Heart left ventricle (tissue), 16 donors: ENCODE data around the gene OR11G2. TPM values are rescaled to one million over a fixed set of nuclear protein-coding genes. Genes with fewer than 3 reads are reported as not detected.
A peak's percentile ranks its signal among the peaks of the same experiment; 100 is the strongest.

Experiments
- ATAC-seq, 4 donors: fragments of 200-7000 bp; cut with Tn5 transposase; one replicate each; pipeline ENCODE4 v1.9.1; 2020 to 2022; ENCODE audit warnings: moderate library complexity in 4 of 4, mild to moderate bottlenecking in 3 of 4, moderate number of reproducible peaks in 1 of 4
- DNase-seq, 5 donors: peaks; one replicate each; pipeline ENCODE4 v3.0.0-alpha.2; 2020
- H3K27ac ChIP-seq, 12 donors: fragments of 200-600 bp; sonication (generic) in 4 of 12; one replicate each; pipeline versions ENCODE4 v1.5.0 to v1.8.0; 2016 to 2022; ENCODE audit warnings: mild to moderate bottlenecking in 2 of 12
- H3K27me3 ChIP-seq, 9 donors: fragments of 200-600 bp; sonication (generic) in 2 of 9; one replicate each; pipeline versions ENCODE4 v1.5.1 to v1.8.0; 2016 to 2022; ENCODE audit warnings: mild to moderate bottlenecking in 3 of 9
- H3K36me3 ChIP-seq, 9 donors: fragments of 200-600 bp; sonication (generic) in 2 of 9; one replicate each; pipeline versions ENCODE4 v1.5.0 to v1.8.0; 2018 to 2022; ENCODE audit warnings: mild to moderate bottlenecking in 2 of 9
- H3K4me1 ChIP-seq, 12 donors: fragments of 200-600 bp; sonication (generic) in 4 of 12; one replicate each; pipeline versions ENCODE4 v1.5.0 to v1.8.0; 2016 to 2022; ENCODE audit warnings: mild to moderate bottlenecking in 3 of 12
- H3K4me3 ChIP-seq, 12 donors: fragments of 200-600 bp; sonication (generic) in 4 of 12; one replicate each; pipeline versions ENCODE4 v1.5.0 to v1.8.0; 2017 to 2022; ENCODE audit warnings: mild to moderate bottlenecking in 9 of 12, moderate library complexity in 4 of 12
- H3K9me3 ChIP-seq, 12 donors: fragments of 200-600 bp; sonication (generic) in 4 of 12; one replicate each; pipeline versions ENCODE4 v1.5.0 to v1.8.0; 2016 to 2022; ENCODE audit warnings: mild to moderate bottlenecking in 1 of 12
- CTCF ChIP-seq, 12 donors: fragments of 200-600 bp; sonication (generic) in 4 of 12; IDR thresholded peaks; one replicate each; pipeline versions ENCODE4 v1.5.0 to v1.8.0; 2018 to 2022; ENCODE audit warnings: antibody characterized with exemption in 12 of 12, mild to moderate bottlenecking in 5 of 12
- POLR2A ChIP-seq, 2 donors: fragments of 450-650 bp; IDR thresholded peaks; one replicate each; pipeline ENCODE4 v1.6.1; 2017; ENCODE audit warnings: antibody characterized with exemption in 2 of 2, mild to moderate bottlenecking in 2 of 2, moderate library complexity in 2 of 2
- WGBS, 4 donors: extraction: QIAGEN DNeasy Blood & Tissue Kit in 2 of 4; methylation state at CpG; one replicate each; pipeline versions ENCODE4 v1.1.5 to v1.1.7; 2013 to 2018; 5-methylcytosine and 5-hydroxymethylcytosine counted together
- intact Hi-C, 10 donors: fragments of 100-400 bp; cut with DNase I; formaldehyde crosslinking; loops; one replicate each; pipeline versions ENCODE4 v1.11.1 to v1.14.2; 2022
- polyA plus RNA-seq, 2 donors: library from polyadenylated mRNA; stranded (reverse); fragments of 200-250 nt; gene quantifications; one replicate each; pipeline ENCODE4 v1.2.3, GENCODE V29; 2013
- total RNA-seq, 9 donors: library from RNA; depleted of rRNA in 2 of 9; stranded (reverse); fragments of >200 nt in 2 of 9; fragmentation: NEBNext Ultra II Directional in 3 of 9; extraction: Animal tissue kit (Norgen Biotek cat#: 25700) in 3 of 9; gene quantifications; one replicate each; pipeline versions ENCODE4 v1.1.0 to v1.2.4, GENCODE V29; 2016 to 2023
- donor health status: ischemic (EF 13 %, LVEDD 7.1; RV severe dilation, severe dysfunction).
- donor health status: healthy with polysubstance abuse.
- donor health status: DM: no; HTN: yes; CAD: no.
- donor health status: DM: no; HTN: no; CAD: no.
- donor health status: ischemic (EF 25% LVEDD 6.9; RV normal size, moderate dysfunction).
- donor health status: ischemic (EF 25% LVEDD 5.7; RV mildly dilated, moderate dysfunction).
- donor health status: healthy.
- donor health status: DM: yes; HTN: yes; CAD: no.
- donor health status: ischemic (EF 35%, LVEDD 5.7; RV mildly dilated, moderate dysfunction).
- donor health status: nonischemic (EF 11% LVEDD 7.7; RV severe dilation, severe dysfunction).
- donor health status: DM: yes; HTN: yes; CAD: no.
- donor health status: PGD.
- donor health status: ischemic (EF 29% LVEDD 5.4; RV normal size, mild dysfunction).
- donor health status: nonischemic (EF 23%, LVEDD 6.1; RV moderate dilation, normal function).

The OR11G2 gene
- total and polyA plus RNA-seq, 11 donors, result not detected

DNA sequence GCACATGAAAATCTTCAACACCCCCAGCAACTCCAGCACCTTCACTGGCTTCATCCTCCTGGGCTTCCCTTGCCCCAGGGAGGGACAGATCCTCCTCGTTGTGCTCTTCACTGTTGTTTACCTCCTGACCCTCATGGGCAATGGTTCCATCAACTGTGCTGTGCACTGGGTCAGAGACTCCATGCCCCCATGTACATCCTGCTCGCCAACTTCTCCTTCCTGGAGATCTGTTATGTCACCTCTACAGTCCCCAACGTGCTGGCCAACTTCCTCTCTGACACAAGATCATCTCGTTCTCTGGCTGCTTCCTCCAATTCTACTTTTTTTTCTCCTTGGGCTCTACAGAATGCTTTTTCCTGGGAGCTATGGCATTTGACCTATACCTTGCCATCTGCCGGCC lies 11.5 kb upstream of the OR11G2 start:
- DNase-seq (peak in 1 of 5 donors; percentile 45), ATAC-seq (peak; percentile 48 to 65 (median 56))
- 42 to 52% (median 46%) methylated on average over 5 of the region's 5 CpGs for WGBS, 4 donors
- Histone ChIP-seq H3K27ac (peak overlapping the region in 1 of 12 donors; percentile 59), H3K9me3 (no peaks in the 10 kb centered on the region), H3K36me3 (no peaks in the 10 kb centered on the region), H3K27me3 (no peaks in the 10 kb centered on the region), H3K4me3 (no peak overlapping the region), H3K4me1 (no peaks in the 10 kb centered on the region)
- intact Hi-C loops, result no loop called here
- no peak for TF ChIP-seq POLR2A (IDR thresholded peaks at IDR 0.05)
- TF ChIP-seq CTCF (IDR thresholded peaks at IDR 0.05), result no peak

DNA sequence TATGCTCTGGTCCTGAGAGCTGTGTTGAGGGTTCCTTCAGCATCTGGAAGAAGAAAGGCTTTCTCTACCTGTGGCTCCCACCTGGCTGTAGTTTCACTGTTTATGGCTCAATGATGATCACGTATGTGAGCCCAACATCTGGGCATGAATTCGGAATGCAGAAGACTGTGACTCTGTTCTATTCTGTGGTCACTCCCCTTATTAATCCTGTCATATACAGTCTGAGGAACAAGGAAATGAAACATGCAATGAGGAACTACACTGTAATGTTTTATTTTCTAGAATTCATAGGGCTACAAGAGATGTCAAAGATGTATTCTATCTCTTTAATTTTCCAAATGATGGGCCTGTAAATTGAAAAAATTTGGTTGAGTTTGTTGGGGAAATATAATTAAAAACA lies 10.8 kb upstream of the OR11G2 start:
- H3K4me3 ChIP-seq, result no peak overlapping the region
- TF ChIP-seq POLR2A (IDR thresholded peaks at IDR 0.05) (no peak), CTCF (IDR thresholded peaks at IDR 0.05) (no peak)
- DNase-seq (no peak), ATAC-seq (peak in 3 of 4 donors; percentile 41 to 61 (median 59))
- H3K4me1 ChIP-seq, result no peaks in the 10 kb centered on the region
- H3K27me3 ChIP-seq, result no peaks in the 10 kb centered on the region
- intact Hi-C loops, result no loop called here
- H3K36me3 ChIP-seq, result no peaks in the 10 kb centered on the region
- H3K9me3 ChIP-seq, result no peaks in the 10 kb centered on the region
- peak overlapping the region in 1 of 12 donors; percentile 59 for H3K27ac ChIP-seq
- 53 to 65% (median 58%) methylated on average over 2 of the region's 2 CpGs for WGBS, 4 donors

DNA sequence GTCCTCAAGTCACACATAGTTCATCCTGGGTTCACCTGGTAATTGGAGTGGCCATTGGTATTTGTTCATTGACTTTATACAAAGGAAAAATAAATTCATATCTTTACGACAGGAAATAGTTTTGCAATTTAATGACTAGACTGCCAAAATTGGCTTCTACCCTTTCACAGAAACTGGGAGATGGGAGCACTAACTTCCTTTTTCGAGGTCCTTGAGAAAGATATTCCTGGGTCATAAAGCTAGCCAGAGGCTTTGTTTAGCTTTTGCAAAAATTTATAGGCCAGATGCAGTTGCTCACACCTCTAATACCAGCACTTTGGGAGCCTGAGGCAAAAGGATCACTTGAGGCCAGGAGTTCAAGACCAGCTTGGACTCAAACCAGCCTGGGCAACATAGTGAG lies 10.2 kb upstream of the OR11G2 start:
- no peak for ATAC-seq
- WGBS, 4 donors, result 41 to 48% (median 46%) methylated on average over 2 of the region's 2 CpGs
- no peaks in the 10 kb centered on the region for H3K4me1 ChIP-seq
- TF ChIP-seq CTCF (IDR thresholded peaks at IDR 0.05) (no peak), POLR2A (IDR thresholded peaks at IDR 0.05) (no peak)
- intact Hi-C loops, result no loop called here
- no peaks in the 10 kb centered on the region for H3K36me3 ChIP-seq
- no peaks in the 10 kb centered on the region for H3K9me3 ChIP-seq
- no peak overlapping the region for H3K4me3 ChIP-seq
- peak overlapping the region in 1 of 12 donors; percentile 48 for H3K27ac ChIP-seq
- no peaks in the 10 kb centered on the region for H3K27me3 ChIP-seq
- no peak for DNase-seq

DNA sequence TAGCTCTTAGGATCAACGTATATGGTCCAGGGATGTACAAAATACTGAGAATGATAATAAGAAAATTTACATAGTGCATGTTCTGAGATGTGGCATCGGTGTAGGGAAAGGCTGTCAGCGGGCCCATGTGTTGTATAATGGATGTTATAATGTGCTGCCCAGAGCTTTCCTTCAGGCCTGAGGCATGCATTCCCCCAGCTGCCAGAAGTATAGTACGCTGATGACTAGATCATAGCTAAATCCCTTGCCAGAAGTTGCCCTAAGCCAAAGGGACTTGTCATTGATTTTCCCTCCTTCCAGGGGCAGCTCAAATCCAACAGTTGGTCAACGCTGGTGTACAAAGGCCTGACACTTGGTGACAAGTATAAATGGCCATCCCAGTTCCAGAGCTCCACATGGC lies 6.5 kb upstream of the OR11G2 start:
- no peaks in the 10 kb centered on the region for H3K36me3 ChIP-seq
- TF ChIP-seq CTCF (IDR thresholded peaks at IDR 0.05) (no peak), POLR2A (IDR thresholded peaks at IDR 0.05) (no peak)
- no peaks in the 10 kb centered on the region for H3K9me3 ChIP-seq
- no peak overlapping the region for H3K4me3 ChIP-seq
- intact Hi-C loops, result no loop called here
- H3K4me1 ChIP-seq, result no peaks in the 10 kb centered on the region
- H3K27me3 ChIP-seq, result peaks cover 0 to 5% (median 0%) of the 10 kb centered on the region in 9 donors
- H3K27ac ChIP-seq, result no peak overlapping the region
- no peak for DNase-seq
- ATAC-seq, result no peak
- WGBS, 4 donors, result 43 to 62% (median 47%) methylated on average over 5 of the region's 5 CpGs
